HEK293 (cell line): ENCODE measurements around the gene COBL.

Source experiments
- CTCF ChIA-PET: fragments of 350-600 bp; formaldehyde crosslinking; extraction: SDS; loops from one replicate; lab custom pipeline; 2021; ENCODE audit warnings: antibody characterized with exemption; lab: Yijun Ruan, JAX
- POLR2A ChIA-PET: fragments of 300-600 bp; formaldehyde crosslinking; extraction: SDS; loops from one replicate; lab custom pipeline; 2020; ENCODE audit warnings: antibody characterized with exemption, inconsistent platforms; lab: Yijun Ruan, JAX
- H3K27ac ChIP-seq: fragments of 200-500 bp; sonication (Bioruptor generic); 2 replicates; pipeline ENCODE4 v1.5.1; 2014; ENCODE audit warnings: low read depth, low read length, control low read depth, inconsistent platforms; ENCODE audit errors: extremely low read depth
- H3K36me3 ChIP-seq, 2 experiments: fragments of 200-500 bp in 1 of 2; sonication (Bioruptor generic) in 1 of 2; 1 replicate in 1 of 2; 2 replicates in 1 of 2; pipeline ENCODE4 v1.5.1; 2014 to 2017; ENCODE audit warnings: inconsistent platforms in 2 of 2, low read length in 2 of 2; ENCODE audit not compliant: control insufficient read depth in 2 of 2, insufficient read depth in 1 of 2
- H3K4me1 ChIP-seq: fragments of 200-500 bp; sonication (Bioruptor generic); 2 replicates; pipeline ENCODE4 v1.5.1; 2014; ENCODE audit warnings: mild to moderate bottlenecking, low read length, inconsistent platforms; ENCODE audit not compliant: control insufficient read depth, insufficient read depth
- H3K4me3 ChIP-seq: 2 replicates; pipeline ENCODE4 v1.5.1; 2011; ENCODE audit warnings: low read depth, mild to moderate bottlenecking, control low read depth, low read length, moderate library complexity
- H3K9me3 ChIP-seq: fragments of 200-500 bp; sonication (Bioruptor generic); 2 replicates; pipeline ENCODE4 v1.5.1; 2014; ENCODE audit warnings: low read depth, low read length, inconsistent platforms; ENCODE audit not compliant: control insufficient read depth, insufficient read depth
- FEZF1 ChIP-seq: fragments of 450-650 bp; formaldehyde crosslinking; IDR thresholded peaks from 2 replicates; pipeline ENCODE4 v1.5.1; 2016; ENCODE audit warnings: missing biosample characterization, missing genetic modification characterization
- HIC1 ChIP-seq: fragments of 450-650 bp; formaldehyde crosslinking; IDR thresholded peaks from 2 replicates; pipeline ENCODE4 v1.5.1; 2016; ENCODE audit warnings: missing biosample characterization, missing genetic modification characterization
- KLF16 ChIP-seq: fragments of 450-650 bp; formaldehyde crosslinking; IDR thresholded peaks from 2 replicates; pipeline ENCODE4 v1.5.1; 2017; ENCODE audit warnings: missing biosample characterization, missing genetic modification characterization
- REPIN1 ChIP-seq: fragments of 450-650 bp; formaldehyde crosslinking; IDR thresholded peaks from 2 replicates; pipeline ENCODE4 v1.5.1; 2017; ENCODE audit warnings: missing biosample characterization, missing genetic modification characterization, low read depth
- SCRT1 ChIP-seq: fragments of 450-650 bp; formaldehyde crosslinking; IDR thresholded peaks from 2 replicates; pipeline ENCODE4 v1.5.1; 2016; ENCODE audit warnings: missing biosample characterization, missing genetic modification characterization, borderline replicate concordance
- SETDB1 ChIP-seq: IDR thresholded peaks from one replicate; pipeline ENCODE4 v1.6.1; 2017; ENCODE audit warnings: mild to moderate bottlenecking, low read length, moderate library complexity, mixed read lengths; ENCODE audit not compliant: insufficient read length
- SP2 ChIP-seq: fragments of 450-650 bp; formaldehyde crosslinking; IDR thresholded peaks from 2 replicates; pipeline ENCODE4 v1.5.1; 2016; ENCODE audit warnings: missing biosample characterization, missing genetic modification characterization
- SP3 ChIP-seq: fragments of 450-650 bp; formaldehyde crosslinking; IDR thresholded peaks from 2 replicates; pipeline ENCODE4 v1.5.1; 2016; ENCODE audit warnings: missing biosample characterization, missing genetic modification characterization
- ZFP37 ChIP-seq: fragments of 450-650 bp; formaldehyde crosslinking; IDR thresholded peaks from 2 replicates; pipeline ENCODE4 v1.5.1; 2016; ENCODE audit warnings: missing biosample characterization, missing genetic modification characterization
- ZNF10 ChIP-seq: fragments of 450-650 bp; formaldehyde crosslinking; IDR thresholded peaks from 2 replicates; pipeline ENCODE4 v1.5.1; 2017; ENCODE audit warnings: missing biosample characterization, missing genetic modification characterization
- ZNF157 ChIP-seq: fragments of 450-650 bp; formaldehyde crosslinking; IDR thresholded peaks from 2 replicates; pipeline ENCODE4 v1.5.1; 2016; ENCODE audit warnings: missing biosample characterization, missing genetic modification characterization
- ZNF221 ChIP-seq: fragments of 450-650 bp; formaldehyde crosslinking; IDR thresholded peaks from 2 replicates; pipeline ENCODE4 v1.5.1; 2017; ENCODE audit warnings: missing biosample characterization, missing genetic modification characterization, borderline replicate concordance
- ZNF292 ChIP-seq: fragments of 450-650 bp; formaldehyde crosslinking; IDR thresholded peaks from 2 replicates; pipeline ENCODE4 v1.5.1; 2016; ENCODE audit warnings: low read depth, missing biosample characterization, missing genetic modification characterization, borderline replicate concordance
- ZNF324 ChIP-seq: fragments of 450-650 bp; formaldehyde crosslinking; IDR thresholded peaks from 2 replicates; pipeline ENCODE4 v1.5.1; 2016; ENCODE audit warnings: missing biosample characterization, missing genetic modification characterization
- ZNF335 ChIP-seq: fragments of 450-650 bp; formaldehyde crosslinking; conservative IDR thresholded peaks from 2 replicates; pipeline ENCODE4 v1.5.1; 2016; ENCODE audit warnings: missing biosample characterization, missing genetic modification characterization
- ZNF341 ChIP-seq: fragments of 450-650 bp; formaldehyde crosslinking; IDR thresholded peaks from 2 replicates; pipeline ENCODE4; 2016; ENCODE audit warnings: low read depth, missing biosample characterization, missing genetic modification characterization
- ZNF354C ChIP-seq: fragments of 450-650 bp; formaldehyde crosslinking; IDR thresholded peaks from 2 replicates; pipeline ENCODE4 v1.5.1; 2016; ENCODE audit warnings: missing biosample characterization, missing genetic modification characterization, low read depth, borderline replicate concordance
- ZNF488 ChIP-seq: fragments of 450-650 bp; formaldehyde crosslinking; IDR thresholded peaks from 2 replicates; pipeline ENCODE4 v1.5.1; 2016; ENCODE audit warnings: missing biosample characterization, missing genetic modification characterization
- ZNF513 ChIP-seq: fragments of 450-650 bp; IDR thresholded peaks from 2 replicates; pipeline ENCODE4 v1.5.1; 2018; ENCODE audit warnings: missing biosample characterization, missing genetic modification characterization
- ZNF560 ChIP-seq: fragments of 450-650 bp; formaldehyde crosslinking; IDR thresholded peaks from 2 replicates; pipeline ENCODE4 v1.5.1; 2017; ENCODE audit warnings: missing biosample characterization, missing genetic modification characterization, borderline replicate concordance
- ZNF585B ChIP-seq: fragments of 450-650 bp; formaldehyde crosslinking; IDR thresholded peaks from 2 replicates; pipeline ENCODE4 v1.5.1; 2016; ENCODE audit warnings: missing biosample characterization, missing genetic modification characterization
- ZNF629 ChIP-seq: fragments of 450-650 bp; formaldehyde crosslinking; IDR thresholded peaks from 2 replicates; pipeline ENCODE4 v1.5.1; 2017; ENCODE audit warnings: missing biosample characterization, missing genetic modification characterization
- ZNF677 ChIP-seq: fragments of 450-650 bp; IDR thresholded peaks from 2 replicates; pipeline ENCODE4 v1.5.0; 2018; ENCODE audit warnings: missing biosample characterization, mild to moderate bottlenecking, missing genetic modification characterization, moderate library complexity
- ZNF704 ChIP-seq: fragments of 450-650 bp; formaldehyde crosslinking; IDR thresholded peaks from 2 replicates; pipeline ENCODE4 v1.5.1; 2016; ENCODE audit warnings: missing biosample characterization, missing genetic modification characterization
- ZNF747 ChIP-seq: fragments of 450-650 bp; formaldehyde crosslinking; IDR thresholded peaks from 2 replicates; pipeline ENCODE4 v1.5.1; 2016; ENCODE audit warnings: missing biosample characterization, missing genetic modification characterization
- ZNF792 ChIP-seq: fragments of 450-650 bp; formaldehyde crosslinking; IDR thresholded peaks from 2 replicates; pipeline ENCODE4 v1.5.1; 2016; ENCODE audit warnings: missing biosample characterization, missing genetic modification characterization
- ZXDB ChIP-seq: fragments of 450-650 bp; formaldehyde crosslinking; IDR thresholded peaks from 2 replicates; pipeline ENCODE4 v1.5.1; 2016; ENCODE audit warnings: missing biosample characterization, missing genetic modification characterization

COBL gene

GRCh38 chr7:51026341-51026740 lies 290.3 kb downstream of the COBL start:
- H3K27ac ChIP-seq, result no peak overlapping the region
- H3K4me1 ChIP-seq, result no peaks in the 10 kb centered on the region
- H3K4me3 ChIP-seq, result no peak overlapping the region
- CTCF ChIA-PET, result no interaction called here
- H3K36me3 ChIP-seq, result peaks cover 0 to 31% of the 10 kb centered on the region in 2 experiments; a peak in 1 of 3 replicates
- H3K9me3 ChIP-seq, result no peaks in the 10 kb centered on the region
- POLR2A ChIA-PET, result no interaction called here
- TF ChIP-seq ZNF560 (tag by site-specific recombination), result no peak
- TF ChIP-seq ZNF677, result no peak
- no peak for TF ChIP-seq SP3
- TF ChIP-seq ZNF747 (tag by site-specific recombination), result no peak
- TF ChIP-seq ZNF335 (tag by site-specific recombination), result no peak
- TF ChIP-seq SCRT1 (tag by site-specific recombination), result no peak
- TF ChIP-seq ZNF324 (tag by site-specific recombination), result no peak
- TF ChIP-seq SETDB1, result no peak
- TF ChIP-seq SP2, result no peak

- no peak overlapping the region for H3K4me3 ChIP-seq
- ChIA-PET CTCF (no interaction called here), POLR2A (no interaction called here)
- H3K27ac ChIP-seq, result no peak overlapping the region
- H3K9me3 ChIP-seq, result no peaks in the 10 kb centered on the region
- peaks cover 0 to 31% of the 10 kb centered on the region in 2 experiments; a peak in 1 of 3 replicates for H3K36me3 ChIP-seq
- no peaks in the 10 kb centered on the region for H3K4me1 ChIP-seq
- no peak for TF ChIP-seq ZNF221
- no peak for TF ChIP-seq ZNF10
- TF ChIP-seq KLF16, result no peak
- TF ChIP-seq ZNF792 (tag by site-specific recombination), result no peak
- no peak for TF ChIP-seq ZNF704
- no peak for TF ChIP-seq ZNF513 (tag by site-specific recombination)
- no peak for TF ChIP-seq REPIN1 (tag by site-specific recombination)
- no peak for TF ChIP-seq ZNF585B (tag by site-specific recombination)
- no peak for TF ChIP-seq ZFP37 (tag by site-specific recombination)
- no peak for TF ChIP-seq ZNF341 (tag by site-specific recombination)
- no peak for TF ChIP-seq HIC1 (tag by site-specific recombination)
- no peak for TF ChIP-seq ZNF354C
- no peak for TF ChIP-seq ZNF488
- no peak for TF ChIP-seq ZNF157 (tag by site-specific recombination)
- no peak for TF ChIP-seq ZXDB (tag by site-specific recombination)
- no peak for TF ChIP-seq ZNF629
- no peak for TF ChIP-seq ZNF292 (tag by site-specific recombination)
- no peak for TF ChIP-seq FEZF1 (tag by site-specific recombination)
Measured at GRCh38 chr7:51025668-51026067, 290.9 kb downstream of the COBL start.
